Inflammatory macrophage treated with lipopolysaccharide for 1 hour (primary cell): ENCODE data around the gene GSTM4.

ENCODE experiments used
- DNase-seq, 2 donors: peaks; one replicate each; pipeline ENCODE4 v3.0.0-alpha.2; 2020 to 2022

The GSTM4 gene

GRCh38 chr1:109625176-109625575 lies 30.7 kb upstream of the GSTM4 start:
- DNase-seq = no peak

- no peak for DNase-seq
These were observed 30.0 kb upstream of the GSTM4 start for GRCh38 chr1:109625601-109626560.

- DNase-seq = no peak
These were observed 29.1 kb upstream of the GSTM4 start for GRCh38 chr1:109626682-109627408.

GRCh38 chr1:109627692-109628399 lies 28.1 kb upstream of the GSTM4 start:
- no peak for DNase-seq

GRCh38 chr1:109628540-109629321 lies 27.2 kb upstream of the GSTM4 start:
- no peak for DNase-seq

- no peak for DNase-seq
These were observed 26.4 kb upstream of the GSTM4 start for GRCh38 chr1:109629372-109630030.

- no peak for DNase-seq
These were observed 25.6 kb upstream of the GSTM4 start for GRCh38 chr1:109630081-109630897.

- no peak for DNase-seq
These were observed 24.9 kb upstream of the GSTM4 start for GRCh38 chr1:109630898-109631512.

GRCh38 chr1:109631513-109632505 lies 24.1 kb upstream of the GSTM4 start:
- no peak for DNase-seq

- DNase-seq = no peak
These were observed 23.1 kb upstream of the GSTM4 start for GRCh38 chr1:109632671-109633346.

- DNase-seq = peak in 1 of 2 donors; percentile 65
These were observed 21.6 kb upstream of the GSTM4 start for GRCh38 chr1:109634292-109634691.

- no peak for DNase-seq
These were observed 20.8 kb upstream of the GSTM4 start for GRCh38 chr1:109634771-109635750.

- DNase-seq = no peak
These were observed 20.1 kb upstream of the GSTM4 start for GRCh38 chr1:109635862-109636200.

GRCh38 chr1:109636201-109636952 lies 19.5 kb upstream of the GSTM4 start:
- peak; percentile 38 to 51 for DNase-seq

GRCh38 chr1:109637446-109637845 lies 18.5 kb upstream of the GSTM4 start:
- DNase-seq = no peak

- DNase-seq = no peak
These were observed 16.6 kb upstream of the GSTM4 start for GRCh38 chr1:109639063-109639840.
